Effector CD8-positive, alpha-beta T cell (primary cell): Measurements from ENCODE around the gene TYROBP.
"Not testable (repeated sequence)": the region's sequence is repeated elsewhere in the genome, so short reads cannot be mapped to it uniquely, and the experiment has no call there.

Experiments used
- DNase-seq: peaks from one replicate; lab custom pipeline; 2025; lab: John Stamatoyannopoulos, UW

The TYROBP gene

DNA sequence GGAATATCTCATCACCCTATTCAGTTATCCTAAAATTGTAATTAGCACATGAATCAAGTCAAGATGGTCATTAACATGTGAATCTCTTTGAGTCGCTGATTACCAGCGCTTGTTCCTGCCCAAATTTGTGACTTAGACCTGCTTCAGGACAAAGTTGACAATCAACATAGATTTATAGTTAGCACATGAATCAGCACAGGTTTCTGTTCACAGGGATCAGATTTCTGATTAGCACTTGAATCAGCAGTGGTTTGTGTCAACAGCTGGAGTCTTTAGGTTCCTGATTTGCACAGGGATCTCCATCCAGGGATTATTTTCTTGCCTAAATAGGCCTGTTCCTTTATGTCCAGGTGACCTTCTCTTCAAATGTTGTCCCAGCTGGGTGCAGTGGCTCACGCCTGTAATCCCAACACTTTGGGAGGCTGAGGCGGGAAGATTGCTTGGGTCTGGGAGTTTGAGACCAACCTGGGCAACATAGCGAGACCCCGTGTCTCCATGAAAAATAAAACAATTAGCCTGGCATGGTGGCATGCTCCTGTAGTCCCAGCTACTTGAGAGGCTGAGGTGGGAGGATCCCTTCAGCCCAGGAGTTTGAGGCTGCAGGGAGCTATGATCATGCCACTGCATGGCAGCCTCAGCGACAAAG is 24.3 kb upstream of the TYROBP start:
- no peak for DNase-seq

DNA sequence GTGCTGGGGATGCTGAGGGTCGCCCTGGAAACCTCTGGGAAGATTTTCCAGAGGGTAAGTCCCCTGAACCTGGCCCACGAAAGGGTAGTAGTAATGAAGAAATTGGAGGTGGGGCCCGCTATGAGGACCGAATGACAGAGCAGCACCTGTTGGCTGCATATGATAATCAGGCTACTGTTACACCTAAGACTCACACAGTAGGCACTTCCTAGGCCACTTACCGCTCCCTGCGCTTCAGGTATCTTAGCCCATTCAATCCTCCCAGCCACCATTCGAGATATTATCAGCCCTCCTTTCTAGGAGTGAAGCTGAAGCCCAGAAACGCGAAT is 23.7 kb upstream of the TYROBP start:
- no peak for DNase-seq

DNA sequence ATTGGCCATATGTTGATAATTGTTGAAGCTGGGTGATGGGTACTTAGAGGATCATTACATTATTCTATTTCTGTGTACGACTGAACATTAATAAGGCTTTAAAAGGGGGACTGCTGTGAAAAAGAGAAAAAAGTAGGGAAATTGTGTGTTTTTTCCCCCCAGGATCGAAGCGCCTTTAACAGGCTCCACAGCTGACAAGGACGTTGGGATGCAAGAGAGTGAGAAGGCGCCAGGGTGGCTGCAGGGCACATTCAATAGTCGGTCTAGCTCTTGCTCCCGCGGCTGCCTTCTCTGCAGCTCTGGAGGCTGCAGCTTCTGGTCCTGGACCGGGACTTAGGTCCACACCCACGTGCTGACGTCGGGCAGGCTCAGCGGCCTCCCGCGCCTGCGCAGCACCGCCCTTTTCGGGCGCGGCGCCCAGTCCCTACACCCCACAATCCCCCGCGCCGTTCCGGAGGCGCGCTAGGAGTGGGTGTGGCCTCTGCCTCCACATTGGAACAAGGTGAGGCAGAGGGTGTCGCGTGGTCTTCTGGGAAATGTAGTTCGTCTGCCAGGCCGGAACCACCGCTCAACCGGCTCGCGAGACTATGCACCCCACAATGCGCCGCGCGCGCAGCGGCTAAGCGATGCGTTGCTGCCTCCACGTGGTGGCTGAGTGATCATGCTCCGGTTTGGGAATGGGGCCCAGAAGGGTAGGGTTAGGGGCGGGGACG is 23.2 kb upstream of the TYROBP start:
- DNase-seq = peak; percentile 99

DNA sequence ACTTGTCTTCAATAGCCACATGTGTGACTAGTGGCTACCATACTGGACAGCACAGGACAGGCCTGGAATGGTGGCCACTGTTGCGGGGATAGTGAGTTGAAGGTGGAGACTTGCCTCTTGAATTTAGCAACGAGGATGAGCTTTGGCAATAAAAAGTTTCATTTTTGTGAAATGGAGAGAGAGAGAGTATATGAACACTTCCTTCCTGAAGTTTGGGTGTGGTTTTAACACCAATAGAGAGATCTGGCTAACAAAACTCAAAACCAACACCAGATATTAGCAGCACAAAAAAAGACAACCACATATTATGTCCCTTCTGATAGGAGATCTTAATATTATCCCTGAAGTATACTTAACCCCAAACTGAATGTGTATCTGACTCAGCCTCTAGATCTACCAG is 21.8 kb upstream of the TYROBP start:
- no peak for DNase-seq

DNA sequence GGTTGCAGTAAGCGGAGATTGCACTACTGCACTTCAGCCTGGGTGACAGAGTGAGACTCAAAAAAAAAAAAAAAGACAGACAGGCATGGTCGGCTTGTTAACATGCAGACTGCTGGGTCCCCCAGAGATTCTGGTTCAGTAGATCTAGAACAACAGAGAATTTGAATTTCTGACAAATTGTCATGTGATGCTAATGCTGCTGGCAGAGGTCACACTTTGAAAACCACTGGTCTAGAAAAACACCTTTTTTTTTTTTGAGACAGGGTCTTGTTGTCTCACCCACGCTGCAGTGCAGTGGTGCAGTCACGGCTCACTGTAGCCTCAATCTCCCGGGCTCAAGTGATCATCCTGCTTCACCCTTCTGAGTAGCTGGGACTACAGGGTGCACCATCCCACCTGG is 20.4 kb upstream of the TYROBP start:
- no peak for DNase-seq

DNA sequence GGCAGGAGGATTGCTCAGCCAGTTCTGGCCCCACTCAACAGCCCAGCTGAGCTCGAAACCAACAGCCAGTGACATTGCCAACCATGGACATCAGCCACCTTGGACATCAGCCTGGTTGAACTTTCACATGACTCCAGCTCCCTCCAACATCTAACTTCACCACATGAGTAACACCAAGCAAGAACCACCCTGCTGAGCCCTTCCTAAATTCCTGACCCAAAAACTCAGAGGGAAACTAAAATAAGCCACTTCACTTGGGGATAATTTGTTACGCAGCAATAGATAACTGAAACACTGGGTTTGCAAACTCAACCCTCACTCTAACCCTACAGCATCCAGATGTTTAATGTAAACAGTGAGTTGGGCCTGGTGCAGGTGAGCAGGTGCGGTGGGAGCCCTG is 17.4 kb upstream of the TYROBP start:
- DNase-seq = no peak

DNA sequence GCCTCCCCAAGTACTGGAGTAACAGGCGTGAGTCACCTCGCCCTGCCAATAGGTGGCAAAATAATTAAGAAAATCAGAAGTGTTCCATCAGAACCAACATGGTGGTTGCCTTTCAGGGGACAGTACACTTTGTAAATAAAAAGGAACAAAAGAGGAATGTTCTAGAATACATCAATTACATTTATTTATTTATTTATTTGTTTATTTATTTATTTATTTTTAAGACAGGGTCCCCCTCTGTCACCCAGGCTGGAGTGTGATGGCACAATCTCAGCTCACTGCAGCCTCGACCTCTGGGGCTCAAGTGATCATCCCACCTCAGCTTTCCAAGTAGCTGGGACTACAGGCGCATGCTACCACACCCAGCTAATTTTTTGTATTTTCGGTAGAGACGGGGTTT is 12.9 kb upstream of the TYROBP start:
- no peak for DNase-seq

DNA sequence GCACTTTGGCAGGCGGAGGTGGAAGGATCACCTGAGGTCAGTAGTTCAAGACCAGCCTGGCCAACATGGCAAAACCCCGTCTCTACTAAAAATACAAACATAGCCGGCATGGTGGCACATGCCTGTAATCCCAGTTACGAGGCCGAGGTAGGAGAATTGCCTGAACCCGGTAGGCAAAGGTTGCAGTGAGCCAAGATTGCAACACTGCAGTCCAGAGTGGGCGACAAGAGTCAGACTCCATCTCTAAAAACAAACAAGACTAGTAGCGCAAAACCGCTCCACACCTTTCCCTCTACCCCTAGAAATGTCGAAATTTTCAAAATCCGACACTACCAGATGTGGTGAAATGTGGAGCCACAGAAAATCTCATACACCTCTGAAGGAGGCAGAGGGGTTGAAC is 11.2 kb upstream of the TYROBP start:
- no peak for DNase-seq

DNA sequence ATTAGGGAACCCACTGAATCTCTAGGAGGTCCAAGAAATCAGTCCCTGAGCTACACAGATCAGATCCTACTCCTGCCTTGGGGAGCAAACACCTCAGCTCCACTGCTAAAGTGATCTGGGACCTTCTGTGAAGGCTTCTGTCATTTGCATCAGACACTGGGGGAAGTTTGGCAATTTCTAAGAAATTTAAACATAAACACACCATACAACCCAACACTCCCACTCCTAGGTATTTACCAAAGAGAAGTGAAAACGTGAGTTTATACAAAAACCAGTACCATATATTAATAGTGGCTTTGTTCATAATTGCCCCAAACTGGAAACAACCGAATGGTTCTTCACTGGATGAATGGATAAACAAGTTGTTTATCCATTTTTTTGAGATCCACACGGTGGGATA is 7.3 kb upstream of the TYROBP start:
- DNase-seq = no peak

DNA sequence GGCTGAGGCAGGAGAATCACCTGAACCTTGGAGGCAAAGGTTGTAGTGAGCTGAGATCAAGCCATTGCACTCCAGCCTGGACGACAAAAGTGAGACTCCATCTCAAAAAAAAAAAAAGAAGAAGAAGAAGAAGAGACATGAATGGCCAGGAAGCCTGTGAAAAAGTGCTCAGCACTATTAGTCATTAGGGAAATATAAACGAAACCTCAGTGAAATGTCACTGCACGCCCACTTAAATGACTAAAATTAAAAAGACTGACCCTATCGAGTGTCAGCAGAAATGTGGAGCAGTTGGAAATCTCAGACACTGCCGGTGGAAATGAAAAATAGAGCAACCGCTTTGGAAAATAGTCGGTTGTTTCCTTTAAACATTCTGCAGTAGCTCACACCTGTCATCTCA is 5.5 kb upstream of the TYROBP start:
- DNase-seq = no peak

DNA sequence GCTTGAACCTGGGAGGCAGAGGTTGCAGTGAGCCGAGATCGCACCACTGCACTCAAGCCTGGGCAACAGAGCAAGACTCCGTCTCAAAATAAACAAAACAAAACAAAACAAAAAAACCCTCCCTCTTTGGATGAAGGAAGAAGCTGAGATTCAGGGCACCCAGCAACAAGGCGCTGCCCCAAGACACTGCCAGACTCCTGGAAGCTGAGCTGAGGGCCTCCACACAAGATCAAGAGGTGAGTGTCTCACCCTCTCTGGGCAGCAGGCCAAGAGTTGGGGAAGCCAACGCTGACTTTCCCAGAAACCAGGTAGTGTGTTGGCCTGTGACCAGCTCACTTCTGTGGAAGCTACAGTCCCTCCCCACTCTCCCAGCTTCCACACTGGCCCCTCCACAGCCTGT is 3.7 kb upstream of the TYROBP start:
- DNase-seq = no peak

DNA sequence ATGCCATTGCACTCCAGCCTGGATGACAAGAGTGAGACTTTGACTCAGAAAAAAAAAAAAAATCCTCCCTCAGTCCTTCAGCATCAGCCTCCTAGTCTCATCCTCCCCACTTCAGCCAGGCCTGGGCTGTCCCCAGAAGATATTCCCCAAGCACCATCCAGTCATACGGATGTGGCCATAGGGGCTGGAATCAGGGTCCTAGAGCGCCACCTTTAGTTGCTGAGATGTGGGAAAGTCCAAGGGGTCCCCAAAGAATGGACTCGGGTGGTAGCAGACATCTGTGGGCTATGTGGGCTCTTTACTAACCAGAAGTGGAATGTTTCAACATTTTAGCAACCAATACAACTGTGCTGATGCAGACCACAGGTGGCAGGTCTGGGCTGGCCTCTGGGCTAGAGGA is 3.1 kb upstream of the TYROBP start:
- no peak for DNase-seq

DNA sequence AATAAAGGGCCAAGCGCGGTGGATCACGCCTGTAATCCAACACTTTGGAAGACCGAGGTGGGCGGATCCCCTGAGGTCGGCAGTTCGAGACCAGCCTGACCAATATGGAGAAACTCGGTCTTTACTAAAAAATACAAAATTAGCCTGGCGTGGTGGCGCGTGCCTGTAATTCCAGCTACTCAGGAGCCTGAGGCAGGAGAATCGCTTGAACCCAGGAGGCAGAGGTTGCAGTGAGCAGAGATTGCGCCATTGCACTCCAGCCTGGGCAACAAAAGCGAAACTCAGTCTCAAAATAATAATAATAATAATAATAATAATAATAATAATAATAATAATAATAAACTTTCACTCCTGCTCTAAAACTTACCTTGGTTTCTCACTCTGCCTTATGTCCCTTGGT is 2.3 kb upstream of the TYROBP start:
- DNase-seq = not testable (repeated sequence)

DNA sequence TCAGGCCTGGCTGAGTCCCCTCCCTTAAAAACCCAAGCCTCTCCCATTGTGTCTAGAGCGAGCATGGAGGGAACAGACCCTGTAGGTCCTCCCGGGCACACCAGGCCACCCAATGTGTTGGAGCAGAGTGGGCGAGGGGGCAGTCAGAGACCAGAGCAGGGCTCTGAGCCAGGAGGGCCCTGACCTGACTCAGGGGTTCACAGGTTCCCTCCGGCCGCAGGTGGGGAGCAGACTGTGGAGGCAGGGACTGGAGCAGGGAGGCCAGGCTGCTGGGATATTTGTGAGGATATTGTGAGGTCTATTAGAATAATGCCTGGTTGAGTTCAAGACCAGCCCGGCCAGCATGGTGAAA is 1.6 kb upstream of the TYROBP start:
- DNase-seq = no peak

DNA sequence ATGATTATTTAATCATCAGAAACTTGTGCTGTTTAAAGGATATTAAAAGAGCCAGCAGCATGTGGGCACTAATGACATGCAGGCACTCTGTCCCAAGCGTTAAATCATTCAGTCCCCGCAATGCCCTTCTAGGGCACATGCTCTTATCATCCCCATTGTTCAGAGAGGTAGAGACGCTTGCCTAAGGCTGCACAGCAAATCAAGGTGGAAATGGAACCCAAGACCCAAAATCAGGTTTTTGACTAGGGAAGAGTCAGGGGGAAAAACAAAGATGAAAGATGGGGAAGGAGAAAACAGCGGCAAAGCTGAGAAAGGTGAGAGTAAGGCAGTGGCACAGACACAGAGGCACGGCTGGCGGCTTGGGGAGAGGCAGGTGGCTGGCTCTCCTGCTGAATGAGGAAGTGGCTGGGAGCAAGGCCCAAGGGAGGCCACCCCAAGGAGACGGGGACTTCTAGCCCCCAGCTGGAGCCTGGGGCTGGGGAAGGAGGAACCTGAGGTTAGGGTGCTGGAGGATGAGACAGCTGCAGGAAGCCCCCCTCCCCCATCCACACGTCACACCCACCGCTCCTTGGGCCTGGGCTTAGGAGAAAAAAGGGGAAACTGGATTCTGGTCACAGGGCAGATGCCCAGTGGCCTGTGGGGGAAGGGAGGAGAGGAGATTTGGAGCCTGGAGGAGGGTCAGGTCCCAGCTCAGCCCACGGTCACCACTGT is 1.0 kb upstream of the TYROBP start:
- no peak for DNase-seq

DNA sequence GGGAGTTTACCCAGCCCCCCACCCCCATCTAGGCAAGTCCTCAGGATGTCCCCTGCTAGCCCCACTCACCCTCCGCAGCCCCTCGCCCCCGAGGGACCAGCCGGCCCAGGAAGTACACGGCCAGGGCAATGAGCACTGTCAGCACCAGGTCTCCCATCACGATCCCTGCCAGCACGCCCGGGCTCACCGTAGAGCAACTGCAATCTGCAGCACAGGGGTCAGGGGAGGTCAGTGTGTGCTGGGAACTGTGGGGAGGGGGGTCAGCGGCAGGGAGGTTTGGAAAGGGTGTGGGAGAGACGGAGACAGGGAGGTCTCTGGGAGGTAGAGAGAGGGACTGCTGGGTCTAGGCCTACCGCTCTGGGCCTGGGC is 734 bp downstream of the TYROBP start:
- no peak for DNase-seq

DNA sequence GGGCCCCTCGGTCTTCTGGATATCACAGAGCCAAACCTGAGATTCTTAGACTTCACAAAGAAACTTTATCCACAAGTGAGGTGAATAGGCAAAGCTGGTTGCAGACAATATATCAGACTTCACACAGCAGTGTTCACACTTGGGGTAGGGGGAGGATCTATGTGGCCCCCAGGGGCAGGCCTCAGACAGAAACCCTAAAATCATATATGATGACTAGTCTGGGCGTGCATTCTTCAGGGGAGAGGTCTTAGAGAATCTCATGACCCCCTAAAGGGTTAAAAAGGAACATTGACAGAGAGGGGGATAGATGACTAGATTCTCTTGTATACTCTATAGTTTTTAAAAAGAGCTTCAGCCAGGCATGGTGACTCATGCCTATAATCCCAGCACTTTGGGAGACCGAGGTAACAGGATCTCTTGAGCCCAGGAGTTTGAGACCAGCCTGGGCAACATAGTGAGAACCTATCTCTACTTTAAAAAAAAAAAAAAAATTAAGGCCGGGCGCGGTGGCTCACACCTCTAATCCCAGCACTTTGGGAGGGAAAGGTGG is 2.8 kb downstream of the TYROBP start:
- no peak for DNase-seq

DNA sequence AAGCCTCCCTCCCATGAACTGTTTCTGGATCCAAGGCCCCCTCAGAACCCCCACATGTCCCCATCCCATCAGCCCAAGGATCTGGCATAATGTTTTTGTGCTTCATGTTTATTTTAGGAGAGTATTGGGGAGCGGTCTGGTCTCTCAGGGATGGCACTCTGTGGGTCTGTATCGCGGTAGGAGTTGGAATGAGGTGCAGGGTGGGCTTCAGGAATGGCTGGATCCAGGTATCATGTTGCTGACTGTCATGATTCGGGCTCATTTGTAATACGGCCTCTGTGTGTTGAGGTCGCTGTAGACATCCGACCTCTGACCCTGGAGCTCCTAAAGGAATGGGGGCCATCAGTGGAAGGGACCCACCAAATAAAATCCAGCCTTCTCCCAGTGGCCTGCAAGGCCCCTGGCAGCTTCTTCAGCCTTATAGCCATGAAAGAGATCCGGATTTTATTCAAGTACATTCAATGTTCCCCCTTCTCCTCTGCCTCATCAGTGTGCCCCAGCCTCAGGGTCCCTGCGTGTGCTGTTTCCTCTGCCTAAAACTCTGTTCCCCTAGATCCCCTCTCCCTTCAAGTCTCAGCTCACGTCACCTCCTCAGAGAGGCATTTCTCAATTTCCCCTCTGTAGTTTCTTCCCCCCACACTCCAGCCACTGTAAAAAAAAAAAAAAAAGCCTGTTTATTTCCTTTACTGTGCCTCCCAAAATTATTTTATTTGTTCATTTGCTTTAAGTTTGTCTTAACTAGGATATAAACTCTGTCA is 3.6 kb downstream of the TYROBP start:
- no peak for DNase-seq

DNA sequence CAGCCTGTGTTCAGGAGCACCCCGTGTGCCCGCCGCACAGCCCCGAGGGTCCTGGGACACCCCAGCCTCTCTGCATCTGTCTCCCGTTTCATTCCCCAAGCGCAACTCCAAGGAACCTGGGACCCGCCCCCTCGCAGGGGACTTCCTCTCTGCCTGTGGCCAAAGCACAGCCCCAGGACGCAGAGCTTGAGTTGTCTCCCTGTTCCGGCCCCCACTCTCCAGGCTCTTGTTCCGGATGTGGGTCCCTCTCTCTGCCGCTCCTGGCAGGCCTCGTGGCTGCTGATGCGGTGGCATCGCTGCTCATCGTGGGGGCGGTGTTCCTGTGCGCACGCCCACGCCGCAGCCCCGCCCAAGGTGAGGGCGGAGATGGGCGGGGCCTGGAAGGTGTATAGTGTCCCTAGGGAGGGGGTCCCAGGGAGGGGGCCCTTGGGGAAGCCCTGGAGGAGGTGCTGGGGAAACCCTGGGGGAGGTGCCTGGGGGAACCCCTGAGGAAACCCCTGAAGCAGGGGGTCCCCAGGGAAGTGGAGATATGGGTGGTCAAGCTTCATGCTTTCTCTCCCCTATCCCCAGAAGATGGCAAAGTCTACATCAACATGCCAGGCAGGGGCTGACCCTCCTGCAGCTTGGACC is 4.4 kb downstream of the TYROBP start:
- peak; percentile 78 for DNase-seq

DNA sequence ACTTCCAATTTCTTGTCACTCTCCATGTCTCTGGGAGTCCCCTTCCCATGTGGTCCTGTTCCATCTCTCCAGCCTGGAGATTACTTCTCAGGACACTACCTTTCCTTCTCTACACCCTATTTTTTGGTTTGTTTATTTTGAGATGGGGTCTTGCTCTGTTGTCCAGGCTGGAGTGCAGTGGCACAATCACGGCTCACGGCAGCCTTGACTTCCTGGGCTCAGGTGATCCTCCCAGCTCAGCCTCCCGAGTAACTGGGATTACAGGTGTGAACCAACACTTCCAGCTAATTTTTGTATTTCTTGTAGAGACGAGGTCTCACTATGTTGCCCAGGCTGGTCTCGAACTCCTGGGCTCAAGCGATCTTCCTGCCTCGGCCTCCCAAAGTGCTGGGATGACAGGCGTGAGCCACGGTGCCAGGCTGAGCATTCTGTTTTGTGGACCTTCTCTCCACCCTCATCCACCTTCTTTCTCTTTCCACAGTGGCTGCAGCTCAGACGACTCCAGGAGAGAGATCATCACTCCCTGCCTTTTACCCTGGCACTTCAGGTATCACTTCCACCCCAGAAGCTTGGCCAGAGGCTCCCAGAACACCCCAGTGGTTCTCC is 5.1 kb downstream of the TYROBP start:
- no peak for DNase-seq

DNA sequence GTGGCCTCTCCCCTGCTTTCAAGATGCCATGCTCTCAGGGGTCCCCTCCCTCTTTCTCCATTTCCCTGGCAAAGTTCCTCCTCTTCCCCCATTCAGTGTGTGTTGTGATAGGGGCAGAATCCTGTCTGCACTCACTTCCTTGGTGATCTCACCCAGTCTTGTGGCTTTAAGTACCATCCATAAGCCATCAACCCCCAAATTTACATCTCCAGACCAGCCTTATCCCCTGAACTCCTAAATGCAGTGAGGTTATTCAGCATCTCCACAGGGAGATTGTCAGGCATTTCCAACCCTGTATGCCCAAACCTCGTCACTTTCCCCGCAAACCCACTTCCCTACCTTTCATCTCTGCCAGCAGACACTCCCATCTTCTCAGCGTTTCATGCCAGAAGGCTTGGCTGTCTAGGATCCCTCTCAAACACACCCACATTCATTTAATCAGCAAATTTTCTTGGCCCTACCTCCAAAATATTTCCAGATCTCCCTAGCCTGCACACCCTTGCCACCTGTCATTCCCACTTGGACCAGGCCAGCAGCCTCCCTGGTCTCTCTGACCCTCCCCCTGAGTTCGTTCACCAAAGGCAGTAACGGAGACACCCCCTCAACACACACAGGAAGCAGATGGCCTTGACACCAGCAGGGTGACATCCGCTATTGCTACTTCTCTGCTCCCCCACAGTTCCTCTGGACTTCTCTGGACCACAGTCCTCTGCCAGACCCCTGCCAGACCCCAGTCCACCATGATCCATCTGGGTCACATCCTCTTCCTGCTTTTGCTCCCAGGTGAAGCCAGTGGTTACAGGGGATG is 6.0 kb downstream of the TYROBP start, which contains the start of gene HCST:
HCST (plus strand) TSS at position 676 of the 808 bp plus-strand sequence; CDS start at position 741, 65 bp downstream.
- peak; percentile 39 for DNase-seq
